Stimulated activated CD8-positive, alpha-beta memory T cell treated with anti-CD3 and anti-CD28 coated beads, Interleukin-12 subunit alpha, Interleukin-12 subunit beta, amount 100 ng/mL, for 4 hours (primary cell): ENCODE data around the gene PLCG1.
A peak's percentile ranks its signal among the peaks of the same experiment; 100 is the strongest.

Experiments used
- DNase-seq: peaks from one replicate; pipeline ENCODE4 v3.0.0-alpha.2; 2020; ENCODE audit warnings: low read depth

Gene PLCG1

GRCh38 chr20:41167118-41167470 lies 29.8 kb downstream of the PLCG1 start:
- DNase-seq, result no peak

DNA sequence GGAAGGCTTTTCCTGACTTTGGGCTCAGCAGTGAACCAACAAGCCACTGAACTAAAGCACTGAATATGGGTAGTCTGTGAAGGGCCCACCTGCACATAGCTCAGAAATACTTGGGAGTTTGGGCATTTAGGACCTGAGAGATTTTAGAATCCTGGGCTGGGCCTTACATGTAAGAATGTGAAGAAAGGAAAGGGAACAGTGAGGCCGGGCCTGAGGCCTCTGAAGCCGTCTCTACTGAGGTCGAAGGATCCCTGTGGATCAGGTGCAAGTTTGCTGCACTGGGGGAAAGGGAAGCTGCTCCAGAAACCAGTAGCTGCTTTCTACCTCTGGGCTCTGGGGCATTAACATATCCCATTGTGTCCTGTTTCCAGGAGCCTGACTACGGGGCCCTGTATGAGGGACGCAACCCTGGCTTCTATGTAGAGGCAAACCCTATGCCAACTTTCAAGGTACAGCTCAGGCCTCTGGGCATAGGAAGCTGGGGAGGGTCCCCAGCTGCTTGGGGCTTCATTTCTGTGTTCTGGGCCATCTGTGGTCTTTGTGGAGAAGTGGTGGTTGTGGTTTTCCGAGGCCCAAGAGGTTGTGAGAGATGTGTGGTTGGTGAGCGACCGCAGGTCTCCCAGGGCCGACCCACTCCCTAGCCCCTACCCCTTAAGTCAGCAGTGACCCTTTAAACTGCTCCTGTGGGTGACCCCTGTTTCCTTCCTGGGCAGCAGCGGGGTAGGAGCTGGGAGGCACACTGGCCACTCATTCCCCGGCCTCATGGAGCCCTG lies 30.3 kb downstream of the PLCG1 start:
- DNase-seq, result no peak

DNA sequence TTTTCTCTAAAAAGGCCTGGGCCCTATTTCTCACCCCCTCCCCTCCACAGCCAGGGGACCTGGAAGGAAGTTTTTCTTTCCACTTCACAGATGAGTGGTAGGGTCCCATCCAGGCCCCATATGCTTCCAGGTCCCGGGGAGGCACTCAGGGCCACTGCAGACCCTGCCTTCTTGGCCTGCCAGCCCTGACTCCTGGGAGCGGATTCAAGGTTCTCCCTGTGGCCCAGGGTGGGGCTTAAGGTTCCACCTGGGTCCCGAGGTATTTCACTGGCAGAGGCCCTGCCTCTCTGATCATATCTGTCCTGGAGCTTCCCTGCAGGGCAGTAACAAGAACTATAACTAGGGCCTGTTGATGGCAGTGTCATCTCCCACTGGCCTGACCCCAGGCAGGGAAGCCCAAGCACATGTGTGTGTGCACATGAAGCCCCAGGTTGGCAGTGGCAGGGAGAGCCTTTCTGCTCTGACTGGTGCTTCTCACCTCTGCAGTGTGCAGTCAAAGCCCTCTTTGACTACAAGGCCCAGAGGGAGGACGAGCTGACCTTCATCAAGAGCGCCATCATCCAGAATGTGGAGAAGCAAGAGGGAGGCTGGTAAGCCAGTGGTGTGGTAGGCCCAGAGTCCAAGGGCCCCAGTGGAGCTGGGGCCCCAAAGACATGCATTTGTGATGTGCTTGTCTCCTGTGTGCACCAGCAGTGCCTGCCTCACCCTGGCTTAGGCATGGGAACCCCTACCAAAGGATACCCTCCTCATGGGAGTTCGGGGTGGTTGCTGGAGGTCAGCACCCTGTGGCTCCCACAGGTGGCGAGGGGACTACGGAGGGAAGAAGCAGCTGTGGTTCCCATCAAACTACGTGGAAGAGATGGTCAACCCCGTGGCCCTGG lies 31.2 kb downstream of the PLCG1 start:
- no peak for DNase-seq

- no peak for DNase-seq
Observed at GRCh38 chr20:41169162-41169690, 31.9 kb downstream of the PLCG1 start.

DNA sequence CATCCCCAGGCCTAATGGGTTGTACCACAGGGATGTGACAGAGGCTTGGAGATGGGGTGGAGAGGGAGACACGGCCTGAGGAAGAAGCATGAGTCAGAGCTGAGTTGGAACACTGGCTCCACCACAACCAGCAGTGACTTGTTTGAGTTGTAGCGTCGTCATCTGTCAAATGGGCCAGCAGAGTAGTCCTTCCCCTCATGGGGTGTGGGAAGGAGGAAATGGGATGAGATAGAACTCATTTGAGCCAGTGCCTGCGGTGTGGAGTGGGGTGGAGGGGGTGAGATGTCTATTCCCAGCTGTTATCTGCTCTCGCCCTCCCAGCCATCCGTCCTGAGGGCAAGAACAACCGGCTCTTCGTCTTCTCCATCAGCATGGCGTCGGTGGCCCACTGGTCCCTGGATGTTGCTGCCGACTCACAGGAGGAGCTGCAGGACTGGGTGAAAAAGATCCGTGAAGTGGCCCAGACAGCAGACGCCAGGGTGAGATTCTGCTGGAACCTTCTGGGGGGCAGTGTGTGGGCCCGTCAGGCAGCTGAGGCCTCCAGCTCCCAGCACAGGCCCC lies 32.5 kb downstream of the PLCG1 start:
- DNase-seq, result no peak

DNA sequence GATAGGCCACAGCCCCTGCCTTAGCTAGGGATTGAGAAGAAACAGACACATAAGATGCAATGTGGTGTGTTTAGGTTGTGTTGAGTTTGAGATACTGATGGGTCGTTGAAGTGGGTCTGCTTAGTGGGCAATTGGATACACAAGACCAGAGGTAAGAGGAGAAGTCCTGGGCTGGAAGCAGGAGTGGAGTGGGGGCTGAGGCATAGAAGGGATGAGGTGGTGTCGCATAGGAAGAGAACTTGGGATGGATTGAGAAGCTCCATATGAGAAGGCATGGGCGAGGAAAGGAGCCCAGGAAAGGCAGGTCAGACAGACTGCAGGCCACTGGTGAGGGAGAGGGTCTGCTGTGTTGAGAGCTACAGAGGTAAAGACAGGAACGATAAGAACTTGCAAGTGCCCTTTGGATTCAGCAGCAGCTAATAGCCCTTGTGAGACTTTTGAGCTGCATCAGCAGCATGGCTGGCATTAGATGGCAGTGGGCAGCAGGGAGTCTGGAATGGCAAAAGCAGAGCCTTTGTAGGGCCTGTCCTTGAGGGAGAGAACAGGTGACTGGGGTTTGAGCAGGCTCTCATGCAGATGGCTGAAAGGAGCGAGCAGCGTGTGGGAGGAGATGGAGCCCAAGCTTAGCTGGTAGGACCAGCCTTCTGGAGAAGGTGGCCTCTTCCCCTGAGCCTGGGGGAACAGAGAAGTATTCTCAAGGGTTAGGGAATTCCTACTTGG lies 33.2 kb downstream of the PLCG1 start:
- no peak for DNase-seq

DNA sequence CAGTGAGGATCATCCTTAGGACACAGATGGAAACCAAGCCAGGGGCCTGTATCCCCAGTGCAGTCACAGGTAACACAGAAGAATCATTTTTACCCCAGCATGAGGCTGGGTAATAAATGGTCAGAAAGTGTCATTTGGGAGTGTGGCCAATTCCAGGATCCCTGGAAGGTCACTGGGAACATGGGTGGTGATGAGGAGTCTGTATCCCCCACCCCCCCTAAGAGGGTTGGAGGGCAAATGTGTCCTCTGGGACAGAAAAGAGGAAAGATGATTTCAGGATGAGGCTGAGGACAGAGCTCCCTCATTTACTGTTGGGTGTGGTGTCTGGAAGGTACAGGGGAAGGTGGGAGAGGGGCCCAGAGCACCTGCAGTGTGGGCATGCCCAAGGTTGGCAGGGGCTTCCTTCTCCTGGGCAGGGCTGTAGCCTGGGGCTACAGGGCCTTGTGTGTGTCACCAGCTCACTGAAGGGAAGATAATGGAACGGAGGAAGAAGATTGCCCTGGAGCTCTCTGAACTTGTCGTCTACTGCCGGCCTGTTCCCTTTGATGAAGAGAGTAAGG lies 34.5 kb downstream of the PLCG1 start:
- no peak for DNase-seq

DNA sequence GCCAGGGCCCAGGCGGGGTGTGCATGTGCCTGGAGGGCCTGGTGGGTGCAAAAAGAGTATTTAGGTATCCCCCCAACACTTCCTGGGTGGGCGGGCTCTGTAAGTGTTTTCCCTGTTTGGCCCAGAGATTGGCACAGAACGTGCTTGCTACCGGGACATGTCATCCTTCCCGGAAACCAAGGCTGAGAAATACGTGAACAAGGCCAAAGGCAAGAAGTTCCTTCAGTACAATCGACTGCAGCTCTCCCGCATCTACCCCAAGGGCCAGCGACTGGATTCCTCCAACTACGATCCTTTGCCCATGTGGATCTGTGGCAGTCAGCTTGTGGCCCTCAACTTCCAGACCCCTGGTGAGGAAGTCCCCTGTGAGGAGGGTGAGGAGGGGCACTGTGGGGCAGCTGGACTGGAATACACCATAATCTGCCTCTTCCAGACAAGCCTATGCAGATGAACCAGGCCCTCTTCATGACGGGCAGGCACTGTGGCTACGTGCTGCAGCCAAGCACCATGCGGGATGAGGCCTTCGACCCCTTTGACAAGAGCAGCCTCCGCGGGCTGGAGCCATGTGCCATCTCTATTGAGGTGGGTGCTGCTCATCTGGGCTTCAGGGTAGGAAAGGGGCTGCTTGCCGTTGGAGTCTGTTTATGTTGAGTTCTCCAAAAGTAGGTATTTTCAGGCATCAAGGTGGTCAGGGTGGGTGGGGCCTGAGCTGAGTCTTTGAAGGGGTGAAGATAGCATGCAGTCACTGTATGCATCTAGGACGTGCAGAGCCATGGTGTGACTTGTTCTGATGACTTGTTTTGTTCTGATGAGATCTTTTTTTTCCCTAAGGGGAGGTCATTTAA lies 35.2 kb downstream of the PLCG1 start:
- no peak for DNase-seq

- DNase-seq, result peak; percentile 49
Observed at GRCh38 chr20:41173161-41173721, 35.9 kb downstream of the PLCG1 start.

DNA sequence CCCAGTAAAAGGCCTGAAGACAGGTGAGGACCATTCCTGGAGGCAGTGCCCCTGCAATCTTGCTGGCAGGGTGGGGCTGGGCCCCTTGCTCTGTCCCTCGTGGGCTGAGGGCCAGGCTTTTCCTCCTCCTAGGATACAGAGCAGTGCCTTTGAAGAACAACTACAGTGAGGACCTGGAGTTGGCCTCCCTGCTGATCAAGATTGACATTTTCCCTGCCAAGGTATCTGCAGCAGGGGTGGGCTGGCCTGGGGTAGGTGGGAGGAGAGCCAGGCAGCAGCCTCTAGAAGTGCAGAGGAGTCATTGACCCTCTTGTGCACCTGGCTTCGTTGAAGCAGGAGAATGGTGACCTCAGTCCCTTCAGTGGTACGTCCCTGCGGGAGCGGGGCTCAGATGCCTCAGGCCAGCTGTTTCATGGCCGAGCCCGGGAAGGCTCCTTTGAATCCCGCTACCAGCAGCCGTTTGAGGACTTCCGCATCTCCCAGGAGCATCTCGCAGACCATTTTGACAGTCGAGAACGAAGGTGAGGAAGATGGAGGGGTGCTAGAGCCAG lies 36.5 kb downstream of the PLCG1 start:
- DNase-seq, result no peak

- no peak for DNase-seq
Observed at GRCh38 chr20:41174373-41174772, 37.0 kb downstream of the PLCG1 start.

GRCh38 chr20:41174782-41175181 lies 37.4 kb downstream of the PLCG1 start:
- DNase-seq, result no peak

GRCh38 chr20:41175201-41175651 lies 37.9 kb downstream of the PLCG1 start:
- DNase-seq, result no peak

GRCh38 chr20:41175727-41176330 lies 38.5 kb downstream of the PLCG1 start:
- no peak for DNase-seq

DNA sequence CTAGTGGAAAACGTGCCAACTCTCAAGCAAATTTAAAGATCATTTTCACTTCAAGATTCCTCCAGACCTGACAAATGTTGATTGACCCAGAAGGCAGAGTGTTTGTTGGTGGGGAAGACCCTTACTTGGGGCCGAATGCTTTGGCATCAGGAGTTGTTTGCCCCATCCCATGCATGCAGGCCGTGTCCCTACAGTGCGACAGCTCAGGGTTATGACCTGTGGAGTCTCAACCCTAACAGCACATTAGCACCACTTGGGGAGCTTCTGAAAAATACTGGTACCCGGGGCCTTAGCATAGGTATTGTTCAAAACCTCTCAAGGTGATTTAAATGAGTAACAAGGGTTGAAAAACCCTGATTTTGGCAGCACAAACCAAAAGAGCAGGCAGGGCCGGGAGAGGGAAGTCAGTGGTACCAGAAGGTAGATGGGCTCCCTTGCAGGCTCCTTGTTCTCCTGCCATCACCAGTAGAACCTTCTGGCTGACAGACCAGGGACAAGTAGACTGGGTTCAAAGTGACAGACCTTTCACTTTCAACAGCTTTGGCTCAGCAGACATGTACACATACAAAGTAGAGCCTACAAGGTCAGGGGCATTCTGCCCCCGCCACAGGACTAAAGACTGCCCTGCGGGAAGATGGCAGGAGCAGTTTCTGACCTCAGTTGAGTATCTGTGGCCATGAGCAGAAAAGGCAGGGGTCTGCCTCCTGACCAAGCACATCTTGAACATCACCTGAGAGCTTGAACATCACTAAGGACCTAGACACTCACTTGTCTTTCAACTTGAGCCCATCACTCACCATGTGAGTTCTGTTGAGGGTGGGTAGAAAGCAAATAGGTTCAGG lies 39.6 kb downstream of the PLCG1 start:
- no peak for DNase-seq

GRCh38 chr20:41177636-41178035 lies 40.3 kb downstream of the PLCG1 start:
- DNase-seq, result no peak

GRCh38 chr20:41178495-41178894 lies 41.2 kb downstream of the PLCG1 start:
- no peak for DNase-seq

DNA sequence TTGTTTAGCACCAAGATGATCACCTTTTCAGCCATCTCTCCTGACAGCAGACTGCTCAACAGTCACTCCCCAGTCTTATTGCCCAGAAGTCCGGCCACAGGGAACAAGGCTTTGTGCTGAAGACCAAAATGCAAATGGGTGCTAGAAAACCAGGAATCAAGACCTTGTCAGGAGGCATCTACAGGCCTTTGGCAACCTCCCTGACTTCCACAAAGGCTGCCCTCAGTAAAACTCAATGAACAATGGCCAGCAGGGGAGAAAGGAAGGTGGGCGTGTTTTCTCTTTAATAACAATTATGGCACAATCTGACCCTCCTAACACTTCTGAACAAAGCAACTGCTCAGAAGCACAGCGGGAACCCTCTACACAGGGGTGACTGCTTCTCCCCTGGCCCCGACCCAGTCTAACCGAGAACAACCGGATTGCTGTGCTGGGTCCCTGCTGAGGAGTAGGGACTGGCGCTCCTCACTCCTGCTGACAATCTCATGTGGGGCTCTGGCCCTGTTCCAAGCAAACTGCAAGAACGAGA lies 41.6 kb downstream of the PLCG1 start:
- DNase-seq, result no peak

GRCh38 chr20:41179961-41180360 lies 42.6 kb downstream of the PLCG1 start:
- no peak for DNase-seq
